Endothelial cell of umbilical vein (primary cell): Measurements from ENCODE around the gene CNGA4. TPM values are rescaled to one million over a fixed set of nuclear protein-coding genes. Genes with fewer than 3 reads are reported as not detected.

Experiments
- BruUV-seq: library from RNA; stranded (reverse); fragments of 400-500 nt; replicated peaks from 2 replicates; lab custom pipeline; 2021; lab: Mats Ljungman, UMichigan
- CTCF ChIA-PET: fragments of 300-600, 350-600 bp; sonication (Branson Sonifier 250); formaldehyde crosslinking; loops from one replicate; lab custom pipeline; 2021; ENCODE audit warnings: antibody characterized with exemption, inconsistent platforms; lab: Charles Lee
- POLR2A ChIA-PET: fragments of 300-600, 350-600 bp; sonication (Branson Sonifier 250); formaldehyde crosslinking; loops from one replicate; lab custom pipeline; 2021; ENCODE audit warnings: antibody characterized with exemption, inconsistent platforms; lab: Charles Lee
- DNase-seq: peaks from one replicate; pipeline ENCODE4 v3.0.0-alpha.2; 2011; ENCODE audit warnings: low read depth, low spot score
- FAIRE-seq: peaks from 2 replicates; lab custom pipeline; 2011; peaks lifted over from hg19 to GRCh38; lab: Jason Lieb, UNC
- H2AFZ ChIP-seq: 2 replicates; pipeline ENCODE4 v1.6.0; 2012; ENCODE audit warnings: low read depth, low read length, control low read depth, inconsistent platforms
- H3K27ac ChIP-seq: 2 replicates; pipeline ENCODE4 v1.5.1; 2011; ENCODE audit warnings: low read depth, mild to moderate bottlenecking, control low read depth, low read length, moderate library complexity; ENCODE audit not compliant: insufficient read depth
- H3K27me3 ChIP-seq, 2 experiments: 2 replicates each; pipeline versions ENCODE4 v1.6.0 to v1.6.1; 2011; ENCODE audit warnings: low read length in 2 of 2, mixed read lengths in 1 of 2; ENCODE audit not compliant: control insufficient read depth in 2 of 2, insufficient read depth in 2 of 2
- H3K36me3 ChIP-seq, 2 experiments: 2 replicates in 1 of 2; 3 replicates in 1 of 2; pipeline ENCODE4 v1.5.1; 2011; ENCODE audit warnings: low read length in 2 of 2, mild to moderate bottlenecking in 1 of 2, moderate library complexity in 1 of 2; ENCODE audit not compliant: control insufficient read depth in 2 of 2, insufficient read depth in 2 of 2; ENCODE audit errors: extremely low read depth in 1 of 2
- H3K4me1 ChIP-seq: 3 replicates; pipeline ENCODE4 v1.5.1; 2011; ENCODE audit warnings: mild to moderate bottlenecking, low read length; ENCODE audit not compliant: control insufficient read depth, insufficient read depth; ENCODE audit errors: extremely low read depth
- H3K4me2 ChIP-seq: 2 replicates; pipeline ENCODE4 v1.6.1; 2011; ENCODE audit warnings: low read length, control low read depth, mixed read lengths; ENCODE audit not compliant: insufficient read depth
- H3K4me3 ChIP-seq, 3 experiments: fragments of 200-600 bp in 1 of 3; sonication (generic), shearing (Covaris generic) in 1 of 3; replicated peaks in 1 of 3; 2 replicates each; pipeline ENCODE4 v1.5.1; 2011 to 2016; ENCODE audit warnings: control low read depth in 3 of 3, low read length in 3 of 3, mild to moderate bottlenecking in 2 of 3, inconsistent platforms in 1 of 3, low read depth in 1 of 3, moderate library complexity in 1 of 3; ENCODE audit not compliant: insufficient read depth in 1 of 3
- H3K79me2 ChIP-seq: 2 replicates; pipeline ENCODE4 v1.6.0; 2012; ENCODE audit warnings: low read length, inconsistent platforms; ENCODE audit not compliant: control insufficient read depth, insufficient read depth
- H3K9ac ChIP-seq: replicated peaks from 2 replicates; pipeline ENCODE3; 2011; ENCODE audit warnings: low read length, control low read depth; ENCODE audit not compliant: insufficient read depth; ENCODE audit errors: extremely low read depth
- H3K9me1 ChIP-seq: replicated peaks from 3 replicates; pipeline ENCODE4 v1.6.0; 2011; ENCODE audit warnings: mild to moderate bottlenecking, low read length; ENCODE audit not compliant: control insufficient read depth, insufficient read depth; ENCODE audit errors: extremely low read depth
- H3K9me3 ChIP-seq: replicated peaks from 2 replicates; pipeline ENCODE4 v1.5.1; 2012; ENCODE audit warnings: low read length, inconsistent platforms; ENCODE audit not compliant: control insufficient read depth, insufficient read depth
- H4K20me1 ChIP-seq: replicated peaks from 2 replicates; pipeline ENCODE3; 2011; ENCODE audit warnings: mild to moderate bottlenecking, low read length; ENCODE audit not compliant: control insufficient read depth, insufficient read depth; ENCODE audit errors: extremely low read depth
- EZH2 ChIP-seq: IDR thresholded peaks from 2 replicates; pipeline ENCODE4 v1.6.1; 2012; ENCODE audit warnings: borderline replicate concordance, low read depth, mild to moderate bottlenecking, moderate library complexity, low read length, inconsistent platforms; ENCODE audit not compliant: severe bottlenecking
- FOS ChIP-seq: IDR thresholded peaks from 2 replicates; pipeline ENCODE4 v1.6.1; 2011; ENCODE audit warnings: mild to moderate bottlenecking, low read length, moderate library complexity, borderline replicate concordance; ENCODE audit not compliant: insufficient read depth
- GATA2 ChIP-seq: IDR thresholded peaks from 2 replicates; pipeline ENCODE4 v1.7.0; 2011; ENCODE audit warnings: low read depth, mild to moderate bottlenecking, moderate library complexity, mixed read lengths, low read length; ENCODE audit not compliant: insufficient read length, insufficient read depth
- JUN ChIP-seq: IDR thresholded peaks from 2 replicates; pipeline ENCODE4 v1.6.1; 2011; ENCODE audit warnings: borderline replicate concordance, low read depth; ENCODE audit not compliant: insufficient read length, insufficient read depth
- MYC ChIP-seq: IDR thresholded peaks from one replicate; pipeline ENCODE4 v1.6.1; 2011; ENCODE audit warnings: mild to moderate bottlenecking, low read depth, low read length
- POLR2A ChIP-seq: IDR thresholded peaks from 2 replicates; pipeline ENCODE4 v1.6.1; 2012; ENCODE audit warnings: low read depth, mild to moderate bottlenecking, control low read depth, low read length
- POLR2AphosphoS5 ChIP-seq: IDR thresholded peaks from 2 replicates; pipeline ENCODE4 v1.6.1; 2012; ENCODE audit warnings: low read depth, mild to moderate bottlenecking, control low read depth, low read length, moderate library complexity; ENCODE audit not compliant: insufficient read depth
- dilution Hi-C: fragments of 300-500 bp; cut with MboI; formaldehyde crosslinking; loops from one replicate; pipeline ENCODE4 v1.15.0; 2019; ENCODE audit warnings: low sequenced_read_pairs; ENCODE audit not compliant: extremely low pct_ligation_motif_present
- intact Hi-C: fragments of 100-400 bp; cut with micrococcal nuclease; formaldehyde crosslinking; loops from one replicate; pipeline ENCODE4 v1.10.0; 2022
- polyA plus RNA-seq, 4 experiments: library from polyadenylated mRNA; depleted of rRNA in 3 of 4; stranded (reverse) in 3 of 4; unstranded in 1 of 4; fragments of >200 nt; gene quantifications; 2 replicates each; pipeline versions ENCODE4 v1.2.1 to v1.2.3, GENCODE V29; 2011 to 2012; ENCODE audit warnings: missing spikeins in 1 of 4
- total RNA-seq: library from RNA; stranded (reverse); gene quantifications from 2 replicates; pipeline ENCODE4 v1.2.3, GENCODE V29; 2021
- TF ChIP-seq, protein P1 (sequence below), 2 donors: IDR thresholded peaks; 1 replicate in 1 of 2; 2 replicates in 1 of 2; pipeline ENCODE4 v1.5.1; 2011; ENCODE audit warnings: low read length in 2 of 2, mild to moderate bottlenecking in 2 of 2, moderate library complexity in 2 of 2, control low read depth in 1 of 2, inconsistent platforms in 1 of 2, low read depth in 1 of 2; ENCODE audit not compliant: insufficient read depth in 1 of 2; ENCODE audit errors: extremely low read depth in 1 of 2
- TF ChIP-seq, protein P2 (sequence below): IDR thresholded peaks from 2 replicates; pipeline ENCODE4 v1.6.1; 2011; ENCODE audit not compliant: insufficient read depth, insufficient read length

CNGA4 gene
- total and polyA plus RNA-seq, 2 donors (not counting 3 experiments of a cell fraction or from before 2014, with no cell fraction given) = 0.11 TPM; not detected in 1

- Histone ChIP-seq H3K4me1 (no peaks in the 10 kb centered on the region), H3K9me3 (no peaks in the 10 kb centered on the region), H3K9me1 (no peaks in the 10 kb centered on the region), H3K4me2 (no peak overlapping the region), H3K9ac (no peak overlapping the region), H3K27me3 (no peaks in the 10 kb centered on the region), H2AFZ (no peak overlapping the region), H3K79me2 (no peaks in the 10 kb centered on the region), H3K36me3 (no peaks in the 10 kb centered on the region), H4K20me1 (no peaks in the 10 kb centered on the region), H3K4me3 (no peak overlapping the region), H3K27ac (no peak overlapping the region)
- no peak for TF ChIP-seq EZH2
- no peak for TF ChIP-seq POLR2A
- TF ChIP-seq POLR2AphosphoS5 = no peak
- TF ChIP-seq MYC = no peak
- TF ChIP-seq, protein P1, sequence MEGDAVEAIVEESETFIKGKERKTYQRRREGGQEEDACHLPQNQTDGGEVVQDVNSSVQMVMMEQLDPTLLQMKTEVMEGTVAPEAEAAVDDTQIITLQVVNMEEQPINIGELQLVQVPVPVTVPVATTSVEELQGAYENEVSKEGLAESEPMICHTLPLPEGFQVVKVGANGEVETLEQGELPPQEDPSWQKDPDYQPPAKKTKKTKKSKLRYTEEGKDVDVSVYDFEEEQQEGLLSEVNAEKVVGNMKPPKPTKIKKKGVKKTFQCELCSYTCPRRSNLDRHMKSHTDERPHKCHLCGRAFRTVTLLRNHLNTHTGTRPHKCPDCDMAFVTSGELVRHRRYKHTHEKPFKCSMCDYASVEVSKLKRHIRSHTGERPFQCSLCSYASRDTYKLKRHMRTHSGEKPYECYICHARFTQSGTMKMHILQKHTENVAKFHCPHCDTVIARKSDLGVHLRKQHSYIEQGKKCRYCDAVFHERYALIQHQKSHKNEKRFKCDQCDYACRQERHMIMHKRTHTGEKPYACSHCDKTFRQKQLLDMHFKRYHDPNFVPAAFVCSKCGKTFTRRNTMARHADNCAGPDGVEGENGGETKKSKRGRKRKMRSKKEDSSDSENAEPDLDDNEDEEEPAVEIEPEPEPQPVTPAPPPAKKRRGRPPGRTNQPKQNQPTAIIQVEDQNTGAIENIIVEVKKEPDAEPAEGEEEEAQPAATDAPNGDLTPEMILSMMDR (IDR thresholded peaks at IDR 0.05; ENCODE audit: extremely low read depth in 1 of 2, insufficient read depth in 1 of 2, low read depth in 1 of 2, low read length in 2 of 2) = no peak
- no peak for TF ChIP-seq FOS
- TF ChIP-seq, protein P2, sequence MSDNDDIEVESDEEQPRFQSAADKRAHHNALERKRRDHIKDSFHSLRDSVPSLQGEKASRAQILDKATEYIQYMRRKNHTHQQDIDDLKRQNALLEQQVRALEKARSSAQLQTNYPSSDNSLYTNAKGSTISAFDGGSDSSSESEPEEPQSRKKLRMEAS = no peak
- no peak for TF ChIP-seq JUN
- no peak for TF ChIP-seq GATA2
- no TSS peak for BruUV-seq
- POLR2A ChIA-PET = no interaction called here
- FAIRE-seq (no peak), DNase-seq (no peak)
- CTCF ChIA-PET = interaction anchor here (1.2 kb wide), 1 partner anchor 14 kb away, joined by 4 read pairs; no protein-coding TSS in a partner anchor
- dilution Hi-C loops (no loop called here), intact Hi-C loops (no loop called here)
Observed at GRCh38 chr11:6202041-6202440, 36.8 kb upstream of the CNGA4 start.
